ENCODE measurements around the gene MINDY2.

MINDY2 gene

GRCh38 chr15:58889363-58889762 lies 118.3 kb downstream of the MINDY2 start:
- DNase-seq = no peak

GRCh38 chr15:58898150-58898680 lies 127.1 kb downstream of the MINDY2 start:
- DNase-seq = no peak

- no peak for DNase-seq
These were observed 129.5 kb downstream of the MINDY2 start for GRCh38 chr15:58900631-58901030.

GRCh38 chr15:58908550-58909309 lies 137.6 kb downstream of the MINDY2 start:
- DNase-seq = no peak

GRCh38 chr15:58909616-58910015 lies 138.5 kb downstream of the MINDY2 start:
- DNase-seq = no peak

GRCh38 chr15:58910456-58910855 lies 139.4 kb downstream of the MINDY2 start:
- no peak for DNase-seq
